PFSK-1 (cell line): Measurements from ENCODE around the gene PPP1R2B.

Source experiments
- FOXP2 ChIP-seq: optimal IDR thresholded peaks from 2 replicates; pipeline ENCODE3; 2011; ENCODE audit warnings: borderline replicate concordance, control low read depth, inconsistent platforms; ENCODE audit not compliant: insufficient read depth; ENCODE audit errors: extremely low read length, extremely low read depth
- POLR2AphosphoS5 ChIP-seq: IDR thresholded peaks from 2 replicates; pipeline ENCODE4 v1.6.1; 2012; ENCODE audit warnings: low read depth, mild to moderate bottlenecking, control low read depth, low read length, moderate library complexity
- REST ChIP-seq, 2 experiments: IDR thresholded peaks; 2 replicates each; pipeline versions ENCODE4 v1.6.1 to v1.8.0; 2011 to 2012; ENCODE audit warnings: low read depth in 2 of 2, low read length in 2 of 2, control low read depth in 1 of 2, inconsistent platforms in 1 of 2, mild to moderate bottlenecking in 1 of 2, moderate library complexity in 1 of 2; ENCODE audit not compliant: insufficient read depth in 1 of 2
- SIN3A ChIP-seq: IDR thresholded peaks from 2 replicates; pipeline ENCODE4 v1.6.1; 2012; ENCODE audit warnings: mild to moderate bottlenecking, low read length, moderate library complexity, borderline replicate concordance; ENCODE audit not compliant: insufficient read depth
- TAF1 ChIP-seq: IDR thresholded peaks from 2 replicates; pipeline ENCODE4 v1.6.1; 2012; ENCODE audit warnings: low read length, control low read depth, borderline replicate concordance; ENCODE audit not compliant: insufficient read depth

PPP1R2B gene

GRCh38 chr5:156870498-156870839 lies 20.4 kb downstream of the PPP1R2B start:
- no peak for TF ChIP-seq REST (IDR thresholded peaks at IDR 0.05; ENCODE audit: insufficient read depth in 1 of 2, low read depth in 2 of 2, low read length in 2 of 2)

- TF ChIP-seq SIN3A (no peak), POLR2AphosphoS5 (no peak), TAF1 (no peak), REST (IDR thresholded peaks at IDR 0.05; ENCODE audit: insufficient read depth in 1 of 2, low read depth in 2 of 2, low read length in 2 of 2) (no peak), FOXP2 (no peak)
Measured at GRCh38 chr5:156871212-156871611, 21.1 kb downstream of the PPP1R2B start.

- no peak for TF ChIP-seq SIN3A
- no peak for TF ChIP-seq FOXP2
Measured at GRCh38 chr5:156879665-156880285, 29.7 kb downstream of the PPP1R2B start.

GRCh38 chr5:156883316-156883875 lies 33.3 kb downstream of the PPP1R2B start:
- TF ChIP-seq TAF1 (no peak), POLR2AphosphoS5 (no peak), REST (IDR thresholded peaks at IDR 0.05; ENCODE audit: insufficient read depth in 1 of 2, low read depth in 2 of 2, low read length in 2 of 2) (no peak), SIN3A (no peak), FOXP2 (no peak)

- TF ChIP-seq SIN3A = no peak
- no peak for TF ChIP-seq POLR2AphosphoS5
- no peak for TF ChIP-seq REST (IDR thresholded peaks at IDR 0.05; ENCODE audit: insufficient read depth in 1 of 2, low read depth in 2 of 2, low read length in 2 of 2)
- TF ChIP-seq TAF1 = no peak
- TF ChIP-seq FOXP2 = no peak
Measured at GRCh38 chr5:156888520-156888919, 38.4 kb downstream of the PPP1R2B start.
